ENCODE data around the gene TACR2. TPM values are rescaled to one million over a fixed set of nuclear protein-coding genes. Genes with fewer than 3 reads are reported as not detected.

Gene TACR2
- polyA plus RNA-seq, 2 of the 4 experiments (the other 2 are of a cell fraction) = 0.09 to 0.16 TPM

DNA sequence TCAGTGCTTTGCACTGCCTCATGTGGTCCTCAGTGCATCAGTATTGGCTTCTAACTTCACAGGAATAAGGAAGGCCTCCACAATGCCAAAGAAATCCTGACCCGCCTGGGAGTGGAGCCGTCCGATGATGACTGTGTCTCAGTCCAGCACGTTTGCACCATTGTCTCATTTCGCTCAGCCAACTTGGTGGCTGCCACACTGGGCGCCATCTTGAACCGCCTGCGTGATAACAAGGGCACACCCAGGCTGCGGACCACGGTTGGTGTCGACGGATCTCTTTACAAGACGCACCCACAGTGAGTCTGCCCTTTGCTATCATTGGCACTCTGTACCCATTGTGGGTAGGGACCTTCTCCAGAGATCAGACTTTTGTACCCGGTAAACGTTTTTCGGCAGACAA lies 36.9 kb downstream of the TACR2 start:
- no peak overlapping the region for H3K27ac ChIP-seq
- CTCF ChIA-PET = interaction anchor here (2.0 kb wide), 1 partner anchor 10 kb away, joined by 6 read pairs; no protein-coding TSS in a partner anchor

DNA sequence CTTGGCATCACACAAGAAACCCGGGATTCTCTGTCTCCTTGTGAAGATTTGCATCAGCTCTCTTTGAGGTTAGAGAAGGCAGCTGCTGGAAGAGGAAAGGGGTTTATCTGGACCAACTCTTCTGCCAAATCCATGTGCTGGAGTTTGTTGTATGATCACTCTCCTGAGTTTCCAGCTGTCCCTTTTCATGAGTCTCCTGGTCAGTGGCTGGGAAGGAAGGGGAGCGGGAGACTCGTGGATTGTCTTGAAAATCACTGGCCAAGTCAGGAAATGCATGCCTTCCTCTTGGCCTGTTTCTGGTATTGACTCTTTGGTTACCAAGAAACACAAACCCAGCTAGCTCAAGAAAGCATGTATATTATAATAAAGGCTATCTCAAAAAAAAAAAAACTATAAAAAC lies 38.8 kb downstream of the TACR2 start:
- Histone ChIP-seq H3K4me3 (no peak overlapping the region), H3K4me2 (no peak overlapping the region), H3K9me3 (no peaks in the 10 kb centered on the region), H3K27ac (no peak overlapping the region), H3K4me1 (peaks cover 7% of the 10 kb centered on the region; the same call in 2 of the 3 replicates)
- FAIRE-seq (no peak), ATAC-seq (no peak), DNase-seq (ENCODE audit: low read depth in 1 of 2, low spot score in 1 of 2) (no peak)
- POLR2A ChIA-PET = no interaction called here
- 74% methylated on average over 3 of the region's 3 CpGs for WGBS (ENCODE audit: missing lambda C conversion rate)
- TF ChIP-seq TFCP2L1 (CRISPR knock-in tag; IDR thresholded peaks at IDR 0.05) (no peak), EP300 (IDR thresholded peaks at IDR 0.05) (no peak), EHMT2 (IDR thresholded peaks at IDR 0.05; ENCODE audit: low read depth) (no peak), CEBPB (IDR thresholded peaks at IDR 0.05) (no peak), NFE2L2 (conservative IDR thresholded peaks at IDR 0.05; ENCODE audit: low read length) (no peak), CBX8 (IDR thresholded peaks at IDR 0.05) (no peak)
- TF ChIP-seq, protein P1, sequence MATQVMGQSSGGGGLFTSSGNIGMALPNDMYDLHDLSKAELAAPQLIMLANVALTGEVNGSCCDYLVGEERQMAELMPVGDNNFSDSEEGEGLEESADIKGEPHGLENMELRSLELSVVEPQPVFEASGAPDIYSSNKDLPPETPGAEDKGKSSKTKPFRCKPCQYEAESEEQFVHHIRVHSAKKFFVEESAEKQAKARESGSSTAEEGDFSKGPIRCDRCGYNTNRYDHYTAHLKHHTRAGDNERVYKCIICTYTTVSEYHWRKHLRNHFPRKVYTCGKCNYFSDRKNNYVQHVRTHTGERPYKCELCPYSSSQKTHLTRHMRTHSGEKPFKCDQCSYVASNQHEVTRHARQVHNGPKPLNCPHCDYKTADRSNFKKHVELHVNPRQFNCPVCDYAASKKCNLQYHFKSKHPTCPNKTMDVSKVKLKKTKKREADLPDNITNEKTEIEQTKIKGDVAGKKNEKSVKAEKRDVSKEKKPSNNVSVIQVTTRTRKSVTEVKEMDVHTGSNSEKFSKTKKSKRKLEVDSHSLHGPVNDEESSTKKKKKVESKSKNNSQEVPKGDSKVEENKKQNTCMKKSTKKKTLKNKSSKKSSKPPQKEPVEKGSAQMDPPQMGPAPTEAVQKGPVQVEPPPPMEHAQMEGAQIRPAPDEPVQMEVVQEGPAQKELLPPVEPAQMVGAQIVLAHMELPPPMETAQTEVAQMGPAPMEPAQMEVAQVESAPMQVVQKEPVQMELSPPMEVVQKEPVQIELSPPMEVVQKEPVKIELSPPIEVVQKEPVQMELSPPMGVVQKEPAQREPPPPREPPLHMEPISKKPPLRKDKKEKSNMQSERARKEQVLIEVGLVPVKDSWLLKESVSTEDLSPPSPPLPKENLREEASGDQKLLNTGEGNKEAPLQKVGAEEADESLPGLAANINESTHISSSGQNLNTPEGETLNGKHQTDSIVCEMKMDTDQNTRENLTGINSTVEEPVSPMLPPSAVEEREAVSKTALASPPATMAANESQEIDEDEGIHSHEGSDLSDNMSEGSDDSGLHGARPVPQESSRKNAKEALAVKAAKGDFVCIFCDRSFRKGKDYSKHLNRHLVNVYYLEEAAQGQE (IDR thresholded peaks at IDR 0.05) = no peak
- CTCF ChIA-PET = no interaction called here

More for the DNA sequence above, 36.9 kb downstream of the TACR2 start:
- no peak for TF ChIP-seq MAFK (IDR thresholded peaks at IDR 0.05; ENCODE audit: partially characterized antibody)
- WGBS (ENCODE audit: missing lambda C conversion rate) = 92% methylated on average over 16 of the region's 16 CpGs
- H3K4me2 ChIP-seq = no peak overlapping the region
- H3K4me3 ChIP-seq = no peak overlapping the region
- peaks cover 18% of the 10 kb centered on the region for H3K4me1 ChIP-seq
- DNase-seq (ENCODE audit: low read depth in 1 of 2, low spot score in 1 of 2) (no peak), FAIRE-seq (no peak), ATAC-seq (no peak)
- H3K9me3 ChIP-seq = no peaks in the 10 kb centered on the region
- POLR2A ChIA-PET = no interaction called here

DNA sequence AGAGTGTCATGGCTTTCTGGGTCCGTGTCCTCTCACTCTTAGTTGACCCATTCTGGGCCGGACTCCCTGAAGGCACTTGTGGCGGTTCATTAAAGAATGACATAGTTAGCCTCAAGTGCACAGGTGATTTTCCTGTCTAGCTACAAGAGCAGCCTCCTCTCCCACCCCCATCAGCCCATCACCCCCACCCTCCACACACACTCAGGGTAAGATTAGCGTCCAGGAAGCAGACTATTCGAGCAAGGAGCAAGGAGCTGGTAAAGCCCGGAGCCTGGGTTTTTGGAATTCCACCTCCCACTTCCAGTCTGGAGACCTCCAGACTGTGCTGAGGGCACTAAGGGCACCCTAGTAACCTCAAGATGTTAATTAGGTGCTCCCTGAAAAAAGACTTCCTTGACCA lies 39.5 kb downstream of the TACR2 start:
- DNase-seq (ENCODE audit: low read depth in 1 of 2, low spot score in 1 of 2) (no peak), ATAC-seq (no peak), FAIRE-seq (no peak)
- Histone ChIP-seq H3K9me3 (no peaks in the 10 kb centered on the region), H3K4me1 (peaks cover 3% of the 10 kb centered on the region; the same call in 1 of the 3 replicates), H3K4me3 (no peak overlapping the region), H3K27ac (no peak overlapping the region), H3K4me2 (no peak overlapping the region)
- TF ChIP-seq HEYL (CRISPR knock-in tag; IDR thresholded peaks at IDR 0.05) (no peak), HOXB5 (CRISPR knock-in tag; IDR thresholded peaks at IDR 0.05) (no peak), HOXA7 (CRISPR knock-in tag; IDR thresholded peaks at IDR 0.05) (no peak), NPAS2 (CRISPR knock-in tag; IDR thresholded peaks at IDR 0.05; ENCODE audit: borderline replicate concordance) (no peak), HDAC2 (IDR thresholded peaks at IDR 0.05) (no peak), RNF2 (IDR thresholded peaks at IDR 0.05; ENCODE audit: borderline replicate concordance, low read depth) (no peak), NFE2L2 (conservative IDR thresholded peaks at IDR 0.05; ENCODE audit: low read length) (no peak), RCOR1 (IDR thresholded peaks at IDR 0.05; ENCODE audit: low read depth, low read length) (no peak), CEBPB (IDR thresholded peaks at IDR 0.05) (no peak), POLR2A (IDR thresholded peaks at IDR 0.05; ENCODE audit: low read length) (no peak), MAZ (IDR thresholded peaks at IDR 0.05; ENCODE audit: borderline replicate concordance, low read depth, low read length) (no peak), BHLHE40 (IDR thresholded peaks at IDR 0.05; ENCODE audit: low read depth, low read length) (no peak)
- TF ChIP-seq, protein P2, sequence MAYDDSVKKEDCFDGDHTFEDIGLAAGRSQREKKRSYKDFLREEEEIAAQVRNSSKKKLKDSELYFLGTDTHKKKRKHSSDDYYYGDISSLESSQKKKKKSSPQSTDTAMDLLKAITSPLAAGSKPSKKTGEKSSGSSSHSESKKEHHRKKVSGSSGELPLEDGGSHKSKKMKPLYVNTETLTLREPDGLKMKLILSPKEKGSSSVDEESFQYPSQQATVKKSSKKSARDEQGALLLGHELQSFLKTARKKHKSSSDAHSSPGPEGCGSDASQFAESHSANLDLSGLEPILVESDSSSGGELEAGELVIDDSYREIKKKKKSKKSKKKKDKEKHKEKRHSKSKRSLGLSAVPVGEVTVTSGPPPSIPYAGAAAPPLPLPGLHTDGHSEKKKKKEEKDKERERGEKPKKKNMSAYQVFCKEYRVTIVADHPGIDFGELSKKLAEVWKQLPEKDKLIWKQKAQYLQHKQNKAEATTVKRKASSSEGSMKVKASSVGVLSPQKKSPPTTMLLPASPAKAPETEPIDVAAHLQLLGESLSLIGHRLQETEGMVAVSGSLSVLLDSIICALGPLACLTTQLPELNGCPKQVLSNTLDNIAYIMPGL (CRISPR knock-in tag; IDR thresholded peaks at IDR 0.05; ENCODE audit: borderline replicate concordance) = no peak
- TF ChIP-seq, protein P1 (IDR thresholded peaks at IDR 0.05) = no peak
- ChIA-PET POLR2A (no interaction called here), CTCF (interaction anchor here (2.2 kb wide), 1 partner anchor 16 kb away, joined by 5 read pairs; no protein-coding TSS in a partner anchor)
- 95% methylated on average over 5 of the region's 6 CpGs for WGBS (ENCODE audit: missing lambda C conversion rate)
